ENCODE data around the gene ME2.
"Not testable (repeated sequence)": the region's sequence is repeated elsewhere in the genome, so short reads cannot be mapped to it uniquely, and the experiment has no call there.

Gene ME2

GRCh38 chr18:50859793-50860555 lies 18.9 kb upstream of the ME2 start:
- in situ Hi-C loops (cut with HindIII; ENCODE audit: low sequenced_read_pairs): no loop called here

DNA sequence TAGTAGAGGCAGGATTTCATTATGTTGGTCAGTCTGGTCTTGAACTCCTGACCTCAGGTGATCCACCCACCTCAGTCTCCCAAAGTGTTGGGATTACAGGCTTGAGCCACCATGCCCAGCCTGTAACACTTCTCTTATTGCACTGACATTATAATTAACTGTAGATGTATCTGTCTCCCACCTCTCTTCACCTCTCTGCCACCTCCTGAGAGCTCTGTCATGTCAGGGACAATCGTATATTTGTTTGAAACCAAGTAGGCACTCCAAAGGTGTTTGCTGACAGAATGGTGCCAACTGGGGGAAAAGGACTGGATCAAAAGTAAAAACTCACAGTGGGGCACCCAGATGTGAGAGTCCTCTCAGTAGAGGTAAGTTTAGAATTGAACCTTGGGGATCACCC lies 17.3 kb upstream of the ME2 start:
- in situ Hi-C loops (cut with HindIII; ENCODE audit: low sequenced_read_pairs): no loop called here

GRCh38 chr18:50862401-50862800 lies 16.5 kb upstream of the ME2 start:
- in situ Hi-C loops (cut with HindIII; ENCODE audit: low sequenced_read_pairs): no loop called here

DNA sequence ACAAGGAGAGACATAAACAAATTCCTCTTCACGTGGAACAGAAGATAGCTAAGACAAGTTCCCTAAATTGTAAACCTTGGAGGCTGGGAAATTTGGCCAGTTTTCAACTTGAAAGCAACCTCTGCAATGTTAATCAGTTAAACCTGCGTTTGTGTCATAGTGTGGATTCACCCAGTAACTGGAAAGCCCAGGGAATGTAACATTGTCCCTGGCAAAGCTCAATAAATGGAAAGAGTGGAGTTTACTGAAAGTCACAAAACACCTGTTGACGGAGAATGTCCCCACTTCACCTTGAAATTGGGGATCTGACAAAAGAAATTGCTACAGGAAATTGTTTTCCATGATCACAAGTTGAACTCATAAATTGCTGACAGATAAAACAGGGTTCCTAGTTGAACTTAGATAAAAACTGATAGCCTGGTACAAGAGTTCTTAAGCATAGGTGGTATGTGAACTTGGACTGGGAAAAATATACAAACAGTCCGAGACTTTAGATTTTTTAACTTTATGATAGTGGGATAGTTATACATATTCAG lies 15.0 kb upstream of the ME2 start:
- in situ Hi-C loops (cut with HindIII; ENCODE audit: low sequenced_read_pairs): no loop called here

- in situ Hi-C loops (cut with HindIII; ENCODE audit: low sequenced_read_pairs): no loop called here
Observed at GRCh38 chr18:50866765-50867164, 12.2 kb upstream of the ME2 start.

DNA sequence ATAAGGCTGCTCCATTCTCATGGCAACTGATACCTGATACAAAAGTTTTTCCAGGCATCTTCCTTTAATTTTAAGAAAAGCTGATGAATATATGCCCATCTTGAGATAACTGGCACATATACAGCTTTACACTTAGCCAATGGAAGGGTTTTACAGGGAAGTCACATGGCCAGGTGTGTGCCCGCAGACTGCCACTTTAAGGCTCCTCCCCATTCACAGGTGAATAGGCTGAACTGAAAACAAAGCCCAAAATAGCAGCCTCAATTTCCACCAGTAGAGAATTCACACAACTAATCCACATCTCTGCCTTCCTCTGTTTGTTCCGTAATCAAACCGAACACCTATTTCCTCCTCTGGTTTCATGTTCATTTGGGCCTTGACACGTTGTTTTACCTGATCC lies 9.8 kb upstream of the ME2 start:
- in situ Hi-C loops (cut with HindIII; ENCODE audit: low sequenced_read_pairs): no loop called here

DNA sequence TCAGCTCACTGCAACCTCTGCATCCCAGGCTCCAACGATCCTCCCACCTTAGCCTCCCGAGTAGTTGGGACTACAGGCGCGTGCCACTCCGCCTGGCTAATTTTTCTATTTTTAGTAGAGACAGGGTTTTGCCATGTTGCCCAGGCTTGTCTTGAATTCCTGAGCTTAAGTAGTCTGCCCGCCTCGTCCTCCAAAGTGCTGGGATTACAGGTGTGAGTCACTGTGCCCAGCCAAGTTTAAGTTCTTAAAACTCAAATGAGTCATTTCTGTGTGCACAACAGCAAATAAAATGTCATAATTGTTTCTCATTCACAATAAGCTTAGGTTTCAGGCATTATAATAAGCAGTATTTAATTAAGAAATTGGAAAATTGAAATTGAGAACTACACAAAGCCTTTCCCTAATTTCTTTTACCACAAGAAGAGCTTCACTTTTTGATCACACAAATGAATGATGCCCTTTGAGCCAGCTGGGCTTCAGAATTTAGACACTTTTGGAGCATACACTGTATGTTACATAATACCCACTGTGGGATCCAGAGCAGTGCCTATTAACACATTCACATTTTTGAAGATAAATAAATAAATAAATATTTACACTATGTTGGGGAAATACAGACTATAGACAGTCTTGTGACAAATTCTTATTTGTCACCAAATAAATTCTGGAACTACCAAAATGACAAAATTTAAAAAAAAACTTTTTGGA lies 8.6 kb upstream of the ME2 start:
- in situ Hi-C loops (cut with HindIII; ENCODE audit: low sequenced_read_pairs): no loop called here

- in situ Hi-C loops (cut with HindIII; ENCODE audit: low sequenced_read_pairs): no loop called here
Observed at GRCh38 chr18:50871846-50872245, 7.1 kb upstream of the ME2 start.

DNA sequence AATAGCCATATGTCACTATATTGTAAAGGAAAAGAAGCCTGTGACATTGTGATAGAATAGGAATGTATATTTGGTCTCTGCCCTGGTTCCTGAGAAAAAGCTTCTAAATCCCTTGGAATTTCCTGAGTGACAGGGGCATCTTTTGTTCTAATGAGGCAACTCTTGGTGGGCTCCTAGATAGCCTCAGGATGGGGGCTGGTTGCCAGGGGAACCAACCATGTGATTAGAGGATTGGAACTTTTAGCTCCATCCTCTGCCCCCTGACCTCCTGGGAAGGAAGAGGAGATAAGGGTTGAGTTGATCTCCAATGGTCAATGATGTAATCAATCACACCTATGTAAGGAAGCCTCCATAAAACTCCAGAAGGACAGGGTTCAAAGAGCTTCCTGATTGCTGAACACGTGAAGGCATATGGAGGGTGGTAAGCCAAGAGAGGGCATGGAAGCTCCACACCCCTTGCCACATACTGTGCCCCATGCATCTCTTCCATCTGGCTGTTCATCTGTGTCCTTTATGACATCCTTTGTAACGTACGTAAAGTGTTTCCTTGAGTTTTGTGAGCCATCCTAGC lies 2.9 kb upstream of the ME2 start:
- in situ Hi-C loops (cut with HindIII; ENCODE audit: low sequenced_read_pairs): no loop called here

GRCh38 chr18:50877545-50878265 lies 1.2 kb upstream of the ME2 start:
- in situ Hi-C loops (cut with HindIII; ENCODE audit: low sequenced_read_pairs): no loop called here

DNA sequence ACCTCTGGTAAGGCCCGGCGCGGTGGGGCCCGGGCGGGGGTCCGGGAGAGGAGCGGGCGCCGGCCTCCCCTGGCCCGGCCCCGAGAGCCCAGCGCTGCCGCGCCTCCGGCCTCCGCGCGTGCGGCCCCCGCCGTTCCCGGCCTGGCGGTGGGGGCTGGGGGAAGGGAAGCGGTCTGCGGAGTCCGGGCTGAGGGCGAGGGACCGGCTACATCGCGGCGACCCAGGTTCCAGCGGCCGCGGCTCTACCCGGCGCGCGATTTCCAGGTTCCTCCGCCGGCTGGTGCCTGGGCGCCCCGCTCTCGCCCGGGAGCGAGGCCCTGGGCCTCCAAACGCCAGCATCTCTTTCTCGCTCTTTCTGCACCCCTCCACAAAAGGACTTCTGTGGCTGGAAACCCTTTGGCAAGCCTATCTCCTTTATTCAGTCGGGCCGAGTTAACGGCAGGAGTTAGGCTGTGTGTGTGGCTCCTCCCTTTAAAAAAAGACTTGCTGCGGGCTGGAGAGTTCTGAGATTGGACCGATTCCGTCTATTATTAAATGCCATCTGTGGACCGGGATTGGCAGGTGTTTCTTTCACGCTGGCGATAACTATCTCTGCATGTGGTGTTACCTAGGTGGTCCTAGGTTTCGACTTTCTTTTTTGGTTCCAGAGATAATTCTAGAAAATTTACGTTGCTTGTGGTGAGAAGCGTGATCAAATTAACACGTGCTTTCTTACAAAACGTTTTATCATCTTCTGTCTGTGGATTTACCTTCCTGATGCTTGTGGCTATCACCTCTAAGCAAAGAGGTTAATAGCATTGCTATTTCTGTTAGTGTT lies 592 bp downstream of the ME2 start:
- in situ Hi-C loops (cut with HindIII; ENCODE audit: low sequenced_read_pairs): no loop called here

- in situ Hi-C loops (cut with HindIII; ENCODE audit: low sequenced_read_pairs): no loop called here
Observed at GRCh38 chr18:50880119-50880465, 1.2 kb downstream of the ME2 start.

GRCh38 chr18:50880944-50881343 lies 2.0 kb downstream of the ME2 start:
- in situ Hi-C loops (cut with HindIII; ENCODE audit: low sequenced_read_pairs): not testable (repeated sequence)

DNA sequence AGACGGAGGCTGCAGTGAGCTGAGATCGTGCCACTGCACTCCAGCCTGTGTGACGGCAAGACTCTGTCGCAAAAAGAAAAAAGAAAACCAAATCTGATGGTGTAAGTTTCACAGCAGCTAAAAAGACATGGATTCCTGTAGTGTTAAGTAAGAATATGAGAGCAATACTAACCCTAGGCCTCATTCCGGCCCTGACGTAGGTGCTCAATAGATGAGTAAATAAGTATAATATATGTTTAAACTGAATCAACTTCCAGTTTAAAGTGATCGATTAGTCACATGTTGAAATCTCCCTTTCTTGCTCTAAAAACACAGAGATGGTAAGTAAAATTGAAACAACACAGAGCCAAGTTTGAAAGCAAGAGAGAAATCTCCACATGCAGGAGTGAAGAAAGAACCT lies 8.0 kb downstream of the ME2 start:
- in situ Hi-C loops (cut with HindIII; ENCODE audit: low sequenced_read_pairs): no loop called here

DNA sequence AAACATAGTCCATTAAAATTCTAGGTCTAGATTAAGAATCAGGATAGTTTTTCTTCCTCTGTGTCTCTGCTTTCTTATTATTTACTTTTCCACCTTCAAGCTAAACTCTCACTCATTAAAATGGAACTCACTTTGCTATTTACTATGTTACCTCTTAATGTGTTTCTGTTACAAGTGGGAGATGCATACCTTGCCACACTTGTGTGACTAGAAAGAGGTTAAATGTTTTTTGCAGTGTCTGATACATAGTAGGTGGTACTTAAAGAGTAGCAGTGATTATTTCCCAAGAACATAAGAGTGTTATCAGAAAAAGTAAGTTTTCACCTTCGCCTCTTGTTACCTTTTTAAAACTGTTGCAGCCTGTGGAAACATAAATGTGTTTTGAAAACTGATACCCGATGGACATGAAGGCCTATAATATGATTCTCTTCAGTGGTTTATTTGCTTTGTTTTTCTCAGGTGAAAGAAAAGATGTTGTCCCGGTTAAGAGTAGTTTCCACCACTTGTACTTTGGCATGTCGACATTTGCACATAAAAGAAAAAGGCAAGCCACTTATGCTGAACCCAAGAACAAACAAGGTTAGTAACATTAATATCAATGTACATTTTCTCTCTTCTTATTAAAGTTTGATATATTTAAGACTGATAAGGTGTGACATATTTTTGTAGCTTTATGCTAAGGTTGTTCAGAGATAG lies 16.6 kb downstream of the ME2 start:
- in situ Hi-C loops (cut with HindIII; ENCODE audit: low sequenced_read_pairs): no loop called here

GRCh38 chr18:50896093-50896492 lies 17.2 kb downstream of the ME2 start:
- in situ Hi-C loops (cut with HindIII; ENCODE audit: low sequenced_read_pairs): no loop called here

- in situ Hi-C loops (cut with HindIII; ENCODE audit: low sequenced_read_pairs): no loop called here
Observed at GRCh38 chr18:50898919-50899318, 20.0 kb downstream of the ME2 start.

- in situ Hi-C loops (cut with HindIII; ENCODE audit: low sequenced_read_pairs): no loop called here
Observed at GRCh38 chr18:50902797-50903196, 23.9 kb downstream of the ME2 start.

DNA sequence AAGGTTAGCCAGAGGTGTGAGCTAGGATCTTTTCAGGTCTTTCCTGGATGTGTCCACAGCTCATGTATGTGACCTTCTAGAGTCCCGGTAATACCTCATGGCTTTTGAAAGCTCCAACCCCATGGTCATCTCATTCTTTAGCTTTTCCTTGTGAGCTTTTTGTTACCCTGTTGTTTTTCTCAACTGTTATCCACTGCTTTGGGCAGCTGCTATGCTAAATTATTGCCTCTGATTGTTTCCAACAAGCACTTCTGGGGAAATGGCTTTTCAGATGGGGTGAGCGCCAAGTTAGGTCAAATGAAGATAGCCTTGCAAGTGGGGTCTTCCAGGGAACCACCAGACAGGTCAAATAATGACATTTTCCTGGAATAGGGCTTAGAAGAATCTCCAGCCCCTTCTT lies 27.9 kb downstream of the ME2 start:
- in situ Hi-C loops (cut with HindIII; ENCODE audit: low sequenced_read_pairs): no loop called here

DNA sequence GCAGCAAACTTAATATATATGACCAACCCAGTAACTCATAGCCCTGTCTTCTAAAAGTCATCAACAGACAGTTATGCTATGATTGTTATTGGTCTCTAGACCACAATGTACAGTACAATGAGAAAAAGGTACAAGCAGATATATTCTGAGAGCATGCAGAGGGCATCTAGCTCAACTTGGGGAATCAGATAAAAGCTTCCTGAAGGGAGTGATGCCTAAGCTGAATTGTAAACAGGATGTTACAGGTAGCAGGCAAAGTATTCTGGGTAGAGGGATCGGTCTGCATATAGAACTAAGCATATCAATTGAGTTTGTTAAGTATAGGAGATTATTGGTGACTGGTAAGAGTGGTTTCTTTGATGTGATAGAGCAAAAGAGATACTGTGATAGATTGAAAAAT lies 30.3 kb downstream of the ME2 start:
- in situ Hi-C loops (cut with HindIII; ENCODE audit: low sequenced_read_pairs): no loop called here

Data from DLD1 (cell line).